ENCODE data around the gene SLC6A3.

DNA sequence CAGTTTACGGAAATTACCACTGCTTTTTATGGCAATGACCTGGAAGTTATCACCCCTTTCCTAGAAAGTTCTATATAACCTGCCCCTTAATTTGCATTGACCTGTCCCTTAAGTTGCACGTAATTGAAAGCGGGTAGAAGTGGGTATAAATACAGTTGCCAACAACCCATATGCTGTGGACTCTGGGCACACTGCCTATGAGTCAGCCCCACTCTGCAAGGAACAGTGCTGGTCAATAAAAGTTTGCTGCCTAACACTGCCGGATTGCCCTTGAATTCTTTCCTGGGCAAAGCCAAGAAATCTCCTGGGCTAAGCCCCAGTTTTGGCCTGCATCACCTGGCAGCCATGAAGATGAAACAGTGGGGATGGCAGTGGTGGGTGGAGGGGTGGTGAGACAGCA lies 76.5 kb downstream of the SLC6A3 start:
- TF ChIP-seq POLR2AphosphoS5 (IDR thresholded peaks at IDR 0.05; ENCODE audit: low read depth) (no peak), SPI1 (IDR thresholded peaks at IDR 0.05; ENCODE audit: borderline replicate concordance, low read depth) (no peak)
- TF ChIP-seq, protein P1, sequence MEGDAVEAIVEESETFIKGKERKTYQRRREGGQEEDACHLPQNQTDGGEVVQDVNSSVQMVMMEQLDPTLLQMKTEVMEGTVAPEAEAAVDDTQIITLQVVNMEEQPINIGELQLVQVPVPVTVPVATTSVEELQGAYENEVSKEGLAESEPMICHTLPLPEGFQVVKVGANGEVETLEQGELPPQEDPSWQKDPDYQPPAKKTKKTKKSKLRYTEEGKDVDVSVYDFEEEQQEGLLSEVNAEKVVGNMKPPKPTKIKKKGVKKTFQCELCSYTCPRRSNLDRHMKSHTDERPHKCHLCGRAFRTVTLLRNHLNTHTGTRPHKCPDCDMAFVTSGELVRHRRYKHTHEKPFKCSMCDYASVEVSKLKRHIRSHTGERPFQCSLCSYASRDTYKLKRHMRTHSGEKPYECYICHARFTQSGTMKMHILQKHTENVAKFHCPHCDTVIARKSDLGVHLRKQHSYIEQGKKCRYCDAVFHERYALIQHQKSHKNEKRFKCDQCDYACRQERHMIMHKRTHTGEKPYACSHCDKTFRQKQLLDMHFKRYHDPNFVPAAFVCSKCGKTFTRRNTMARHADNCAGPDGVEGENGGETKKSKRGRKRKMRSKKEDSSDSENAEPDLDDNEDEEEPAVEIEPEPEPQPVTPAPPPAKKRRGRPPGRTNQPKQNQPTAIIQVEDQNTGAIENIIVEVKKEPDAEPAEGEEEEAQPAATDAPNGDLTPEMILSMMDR (IDR thresholded peaks at IDR 0.05; ENCODE audit: insufficient read depth, low read length), result no peak
